GM06990 (cell line): ENCODE results near the gene SGPP2.

Experiments used
- DNase-seq: peaks from one replicate; pipeline ENCODE4 v3.0.0-alpha.2; 2011; ENCODE audit not compliant: insufficient read length; ENCODE audit errors: extremely low read depth
- H3K27me3 ChIP-seq: replicated peaks from 2 replicates; pipeline ENCODE4 v1.6.0; 2011; ENCODE audit warnings: low read length; ENCODE audit not compliant: control insufficient read depth, insufficient read depth
- H3K36me3 ChIP-seq: 2 replicates; pipeline ENCODE4 v1.5.1; 2011; ENCODE audit warnings: low read length; ENCODE audit not compliant: control insufficient read depth, insufficient read depth
- H3K4me3 ChIP-seq: replicated peaks from 2 replicates; pipeline ENCODE4 v1.5.1; 2011; ENCODE audit warnings: low read depth, mild to moderate bottlenecking, control low read depth, low read length
- CTCF ChIP-seq: IDR thresholded peaks from 2 replicates; pipeline ENCODE4 v1.5.1; 2011; ENCODE audit warnings: low read length, control low read depth, mild to moderate bottlenecking, inconsistent platforms; ENCODE audit not compliant: insufficient read depth, poor library complexity, severe bottlenecking

SGPP2 gene

DNA sequence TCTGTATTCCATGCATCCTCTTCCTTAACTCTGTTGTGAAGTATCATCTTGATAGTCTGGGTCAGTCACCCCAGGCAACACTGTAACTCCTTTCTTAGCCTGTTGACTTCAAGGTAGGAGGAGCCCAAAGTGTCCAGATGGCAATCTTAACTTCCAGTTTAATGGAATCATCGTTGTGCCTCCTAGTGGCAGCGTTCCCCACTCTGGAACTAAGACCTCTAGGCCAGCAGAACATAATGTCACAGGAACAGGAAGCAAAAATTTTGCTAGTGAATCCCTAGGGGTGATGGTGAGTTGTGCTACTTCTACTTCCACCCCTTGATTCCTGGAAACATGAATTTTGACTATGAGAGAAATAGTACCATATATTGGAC lies 11.7 kb downstream of the SGPP2 start:
- peaks cover 2% of the 10 kb centered on the region; the same call in 1 of the 2 replicates for H3K36me3 ChIP-seq
- DNase-seq = no peak
- no peaks in the 10 kb centered on the region for H3K27me3 ChIP-seq
- H3K4me3 ChIP-seq = no peak overlapping the region
- TF ChIP-seq CTCF = no peak

- DNase-seq = no peak
- TF ChIP-seq CTCF = no peak
- Histone ChIP-seq H3K36me3 (peaks cover 2% of the 10 kb centered on the region; the same call in 1 of the 2 replicates), H3K27me3 (no peaks in the 10 kb centered on the region), H3K4me3 (no peak overlapping the region)
Measured at GRCh38 chr2:222439692-222440091, 15.3 kb downstream of the SGPP2 start.

DNA sequence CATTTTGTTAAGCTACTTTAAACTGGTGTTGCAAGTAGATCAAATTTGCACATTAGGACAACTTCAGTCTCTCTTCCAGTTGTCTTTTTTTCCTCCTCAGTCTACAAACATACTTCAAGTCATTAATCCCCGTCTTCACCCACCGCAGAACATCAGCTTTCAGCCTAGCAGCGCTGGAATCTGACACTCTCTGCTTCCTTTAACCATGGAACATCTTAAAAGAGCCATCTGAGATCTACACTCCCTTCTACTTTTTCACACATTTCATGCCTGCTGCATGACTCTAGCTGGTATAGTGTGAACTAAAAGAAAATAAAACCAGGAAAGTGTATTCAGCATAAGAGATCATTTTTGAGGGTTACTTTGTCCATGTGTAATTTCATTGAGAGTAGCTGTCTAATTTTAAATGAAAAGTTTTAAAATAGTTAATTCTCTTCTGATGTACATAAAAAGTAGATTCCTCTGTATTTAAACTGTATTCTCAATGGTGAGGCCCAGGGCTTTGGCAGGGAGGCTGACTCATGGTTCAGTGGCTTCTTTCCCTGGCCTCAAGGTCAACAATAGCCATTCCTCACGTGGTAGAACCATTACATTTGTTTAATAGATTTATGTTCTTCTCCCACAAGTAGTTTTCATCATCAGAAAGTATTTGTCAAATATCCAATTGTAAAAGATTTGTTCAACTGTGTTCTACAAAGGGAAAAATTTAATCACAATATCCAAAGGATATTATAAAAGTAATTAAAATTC lies 16.5 kb downstream of the SGPP2 start:
- H3K27me3 ChIP-seq = no peaks in the 10 kb centered on the region
- no peak overlapping the region for H3K4me3 ChIP-seq
- H3K36me3 ChIP-seq = peaks cover 2% of the 10 kb centered on the region; the same call in 1 of the 2 replicates
- no peak for TF ChIP-seq CTCF
- no peak for DNase-seq

GRCh38 chr2:222442665-222443064 lies 18.3 kb downstream of the SGPP2 start:
- no peak for DNase-seq
- Histone ChIP-seq H3K4me3 (no peak overlapping the region), H3K36me3 (no peaks in the 10 kb centered on the region), H3K27me3 (no peaks in the 10 kb centered on the region)
- no peak for TF ChIP-seq CTCF

GRCh38 chr2:222445227-222445626 lies 20.9 kb downstream of the SGPP2 start:
- H3K4me3 ChIP-seq = no peak overlapping the region
- no peak for TF ChIP-seq CTCF
- no peak for DNase-seq

DNA sequence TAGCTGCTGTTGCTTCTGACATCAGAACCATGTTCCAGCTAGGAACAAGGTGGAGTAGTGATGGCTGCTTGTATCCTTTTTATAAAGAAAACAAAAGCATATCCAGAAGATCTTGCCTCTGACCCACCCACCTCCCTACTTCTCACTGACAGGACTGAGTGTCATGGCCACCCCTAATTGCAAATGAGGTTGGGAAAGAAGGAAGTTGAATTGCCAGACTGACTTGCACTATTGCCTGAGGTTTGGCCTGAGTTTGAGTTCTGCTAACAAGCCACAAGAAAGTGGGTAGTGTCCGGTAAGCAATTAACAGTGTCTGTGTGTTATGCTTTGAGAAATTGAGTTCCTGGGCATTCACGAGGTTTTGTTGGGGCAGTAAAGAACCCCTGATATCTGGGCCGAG lies 22.8 kb downstream of the SGPP2 start:
- H3K4me3 ChIP-seq = no peak overlapping the region
- H3K36me3 ChIP-seq = peaks cover 2% of the 10 kb centered on the region
- TF ChIP-seq CTCF = no peak
- DNase-seq = no peak
- no peaks in the 10 kb centered on the region for H3K27me3 ChIP-seq

More at GRCh38 chr2:222445227-222445626, 20.9 kb downstream of the SGPP2 start:
- Histone ChIP-seq H3K27me3 (no peaks in the 10 kb centered on the region), H3K36me3 (no peaks in the 10 kb centered on the region; the same call in 1 of the 2 replicates)
